ENCODE results near the gene ESPL1. TPM values are rescaled to one million over a fixed set of nuclear protein-coding genes. Genes with fewer than 3 reads are reported as not detected.

Gene ESPL1
- under 1 TPM; 0.27 to 0.81 TPM for total RNA-seq
- not detected for polyA plus RNA-seq
- total RNA-seq: 2.1 to 69.0 (median 3.8) reads per million in 6 experiments

DNA sequence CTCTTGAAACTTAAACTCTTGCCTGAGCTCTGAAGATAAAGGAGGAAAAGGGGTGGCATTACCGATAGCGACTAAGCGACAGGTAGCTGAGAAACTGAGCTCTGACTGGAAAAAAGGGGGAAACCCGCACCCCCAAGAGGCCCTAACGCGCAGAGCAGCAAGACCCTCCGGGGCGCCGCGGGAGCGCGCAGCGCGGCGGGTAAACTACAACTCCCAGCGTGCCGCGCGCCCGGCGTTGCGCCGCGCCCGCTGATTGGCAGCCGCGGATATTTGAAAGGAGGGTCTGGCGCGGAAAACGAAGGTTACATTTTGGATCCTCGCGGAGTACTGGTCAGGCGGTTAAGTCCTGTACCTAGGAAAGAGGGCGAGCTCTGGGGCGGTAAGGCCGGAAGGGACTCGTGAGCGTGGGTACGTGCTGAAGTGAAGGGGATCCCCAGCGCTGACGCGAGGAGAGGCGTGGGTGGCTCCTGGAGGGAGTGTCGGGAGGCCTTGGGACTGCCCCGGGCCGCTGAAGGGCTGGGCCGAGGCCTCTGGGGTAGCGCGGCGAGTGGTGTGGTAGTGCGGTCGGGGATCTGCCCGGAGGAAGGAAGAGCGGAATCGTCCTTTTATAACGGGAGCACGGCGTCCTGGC lies at the start of gene ESPL1:
TSS of gene ESPL1 (plus strand) at position 301 of the 631 bp plus-strand sequence. CDS start 468 bp downstream, outside the sequence.
- Mint-ChIP-seq H3K27ac (peak within 1 kb of the TSS; percentile 88 to 96 (median 94)), H3K9me3 (no peaks in the 10 kb centered on the region), H3K36me3 (no peaks in the 10 kb centered on the region), H3K4me3 (peak within 1 kb of the TSS; percentile 92 to 100 (median 96)), H3K4me1 (peaks cover 12 to 22% (median 20%) of the 10 kb centered on the region in 4 donors), H3K27me3 (peaks cover 0 to 4% (median 0%) of the 10 kb centered on the region in 5 donors)
- ATAC-seq (peak; percentile 90 to 95), DNase-seq (peak; percentile 77 to 91 (median 85))
- POLR2A ChIA-PET: interaction anchor here (0.8 to 6.0 kb wide), 16 partner anchors 9 to 112 kb away, joined by 3 to 53 read pairs (median 6); partner anchors contain the start of genes AAAS, CSAD, ITGB7 and MYG1

DNA sequence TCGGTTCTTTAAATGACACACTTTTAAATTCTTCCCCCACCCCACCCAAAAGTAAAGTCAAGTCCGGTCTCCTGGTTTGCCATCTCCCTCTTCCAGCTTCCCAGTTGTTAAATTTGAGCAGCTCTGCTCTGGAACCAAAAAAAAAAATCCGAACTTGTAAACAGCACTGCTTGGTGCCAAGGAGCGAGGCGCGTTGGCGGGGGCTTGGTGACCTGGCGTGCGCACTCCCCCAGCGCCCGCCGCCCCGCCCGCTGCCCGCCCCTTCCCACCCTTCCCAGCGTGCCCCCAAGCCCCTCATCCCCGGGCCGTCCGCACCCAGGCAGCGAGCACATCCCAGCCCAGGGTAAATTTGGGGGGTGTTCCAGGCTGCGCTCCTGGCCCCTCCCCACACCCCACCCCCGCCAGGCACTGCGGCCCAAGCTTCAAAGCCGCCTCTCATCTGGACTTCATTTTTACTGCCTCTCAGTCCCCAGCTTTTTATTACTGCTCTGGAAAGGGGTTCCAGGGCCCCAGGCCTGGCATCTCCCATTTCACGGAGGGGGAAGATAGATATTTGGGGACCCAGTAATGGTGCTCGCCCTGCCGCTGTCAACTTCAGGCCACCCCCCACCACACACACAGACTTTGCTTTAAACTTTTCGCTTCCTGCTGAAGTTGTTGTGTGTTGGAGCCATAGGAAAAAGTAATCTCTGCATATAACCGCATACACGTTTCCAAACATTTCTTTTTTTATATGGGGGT lies 49.4 kb upstream of the ESPL1 start:
- H3K4me1 Mint-ChIP-seq: peaks cover 58 to 80% (median 75%) of the 10 kb centered on the region in 4 donors
- peak in 2 of 10 donors; percentile 39 to 62 for DNase-seq
- ATAC-seq: peak in 1 of 2 donors; percentile 3
- peaks cover 0 to 23% (median 0%) of the 10 kb centered on the region in 3 donors for H3K36me3 Mint-ChIP-seq
- no peaks in the 10 kb centered on the region for H3K9me3 Mint-ChIP-seq
- H3K4me3 Mint-ChIP-seq: peak overlapping the region; percentile 95 to 100 (median 98)
- POLR2A ChIA-PET: interaction anchor here (0.5 to 6.6 kb wide), 25 partner anchors 9 to 165 kb away, joined by 3 to 94 read pairs (median 10); partner anchors contain the start of genes AAAS, CSAD, ESPL1 and ITGB7
- no peaks in the 10 kb centered on the region for H3K27me3 Mint-ChIP-seq
- peak overlapping the region; percentile 91 to 97 (median 94) for H3K27ac Mint-ChIP-seq

DNA sequence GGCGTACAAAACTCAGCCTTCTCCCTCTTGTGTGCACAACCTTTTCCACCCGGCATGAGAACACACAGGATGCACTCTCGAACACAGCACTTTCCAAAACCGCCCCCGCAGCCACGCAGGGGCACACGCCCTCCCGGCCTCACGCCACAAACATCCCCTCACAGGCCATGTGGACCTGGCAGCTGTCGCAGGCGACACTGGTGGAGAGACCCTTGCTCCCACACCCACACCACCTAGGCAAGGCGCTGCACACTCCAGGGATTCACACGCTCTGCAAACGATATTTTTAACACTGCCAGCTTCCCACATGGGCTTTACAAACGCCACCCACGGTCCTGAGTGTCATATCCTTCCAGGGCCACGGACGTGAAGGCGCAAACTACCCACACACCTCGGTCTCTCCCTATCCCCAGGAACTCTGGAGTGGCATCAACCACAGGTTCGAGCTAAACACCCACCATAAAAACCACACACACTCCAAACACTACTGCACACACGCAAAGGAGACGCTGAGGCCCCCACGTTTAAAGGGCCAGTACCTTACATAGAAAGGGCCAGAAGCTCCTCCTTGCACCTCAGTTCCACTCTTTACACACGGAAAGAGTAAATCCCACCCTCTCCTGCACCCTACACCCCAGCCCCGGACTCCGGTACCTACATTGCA lies 48.7 kb upstream of the ESPL1 start:
- POLR2A ChIA-PET: interaction anchor here (0.6 to 6.6 kb wide), 30 partner anchors 9 to 282 kb away, joined by 3 to 94 read pairs (median 7); partner anchors contain the start of genes AAAS, CSAD, ESPL1 and ITGB7
- H3K4me3 Mint-ChIP-seq: peak overlapping the region; percentile 95 to 100 (median 98)
- H3K4me1 Mint-ChIP-seq: peaks cover 57 to 80% (median 75%) of the 10 kb centered on the region in 4 donors
- no peaks in the 10 kb centered on the region for H3K27me3 Mint-ChIP-seq
- peak overlapping the region; percentile 91 to 97 (median 94) for H3K27ac Mint-ChIP-seq
- H3K9me3 Mint-ChIP-seq: no peaks in the 10 kb centered on the region
- H3K36me3 Mint-ChIP-seq: peaks cover 0 to 16% (median 0%) of the 10 kb centered on the region in 3 donors
- peak in 7 of 10 donors; percentile 36 to 72 (median 53) for DNase-seq
- peak; percentile 19 to 31 for ATAC-seq

DNA sequence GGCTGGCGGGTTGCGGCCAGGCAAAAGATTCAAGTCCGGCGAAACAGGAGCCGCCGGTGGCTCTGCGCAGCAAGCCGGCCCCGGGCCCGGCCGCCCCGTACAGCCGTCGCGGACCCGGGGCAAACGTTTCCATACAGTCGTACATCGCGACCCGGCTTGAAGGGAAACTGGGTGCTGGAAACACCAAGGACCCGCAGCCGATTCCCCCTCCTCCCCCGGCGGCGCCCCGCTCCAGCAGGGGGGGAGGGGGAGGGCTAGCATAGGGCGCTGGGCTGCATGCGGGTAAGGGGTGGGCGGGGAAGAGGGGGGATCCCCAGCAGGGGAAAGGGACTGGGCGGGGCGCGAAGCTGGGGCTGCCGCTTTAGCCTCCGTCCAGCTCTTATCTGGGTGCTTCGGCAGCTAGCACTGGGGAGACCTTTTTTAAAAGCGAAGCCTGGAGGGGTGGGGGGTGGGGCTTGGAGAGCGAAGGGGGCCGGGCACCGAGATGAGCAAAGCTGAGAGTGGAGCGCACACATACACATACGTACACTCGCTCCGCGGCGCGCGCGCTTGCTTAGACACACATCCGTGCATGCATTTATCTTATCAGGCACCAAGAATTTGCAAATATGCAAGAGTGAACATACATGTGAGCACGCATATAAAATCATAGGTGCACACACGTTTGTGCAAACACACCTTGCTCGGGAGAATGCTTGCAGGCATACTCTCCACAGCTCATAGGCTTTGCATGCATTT lies 48.0 kb upstream of the ESPL1 start:
- ATAC-seq: peak; percentile 57 to 71
- POLR2A ChIA-PET: interaction anchor here (0.6 to 6.6 kb wide), 30 partner anchors 8 to 1890 kb away, joined by 3 to 94 read pairs (median 7); partner anchors contain the start of genes AAAS, CSAD, ESPL1 and ITGB7

DNA sequence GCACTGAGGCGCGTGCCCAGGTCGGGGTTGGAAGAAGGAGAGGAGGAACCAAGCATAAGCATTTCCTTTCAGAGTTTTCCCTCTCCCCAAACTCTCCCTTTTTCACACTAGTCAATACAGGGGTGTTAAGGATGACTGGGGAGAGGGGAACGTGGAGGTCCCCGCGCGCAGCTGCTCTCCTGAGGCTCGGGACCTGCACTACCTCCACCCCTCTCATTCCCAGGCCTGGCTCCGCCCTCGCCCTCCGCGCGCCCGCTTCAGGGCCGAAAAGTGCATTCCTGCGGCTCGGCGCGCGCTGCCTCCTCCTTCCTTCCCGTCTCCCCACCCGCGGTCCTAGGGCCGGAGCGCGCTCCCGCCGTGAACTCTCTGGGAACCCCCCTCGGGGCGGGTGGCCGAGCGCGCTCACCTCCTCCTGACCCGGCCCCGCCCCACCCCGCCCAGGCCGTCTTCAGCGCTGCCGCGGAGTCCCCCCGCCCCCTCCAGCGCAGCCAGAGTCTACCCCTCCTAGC lies 47.4 kb upstream of the ESPL1 start:
- Mint-ChIP-seq H3K4me1 (peaks cover 62 to 80% (median 77%) of the 10 kb centered on the region in 4 donors), H3K27ac (peak overlapping the region; percentile 91 to 98 (median 94)), H3K4me3 (peak overlapping the region; percentile 91 to 100 (median 98)), H3K9me3 (no peaks in the 10 kb centered on the region), H3K36me3 (peaks cover 0 to 5% (median 0%) of the 10 kb centered on the region in 3 donors), H3K27me3 (no peaks in the 10 kb centered on the region)
- DNase-seq (peak; percentile 57 to 85 (median 68)), ATAC-seq (peak; percentile 59 to 63)
- POLR2A ChIA-PET: interaction anchor here (0.6 to 6.6 kb wide), 24 partner anchors 11 to 1891 kb away, joined by 3 to 94 read pairs (median 10); partner anchors contain the start of genes AAAS, CSAD, ESPL1 and ITGB7

More for the DNA sequence above, 48.0 kb upstream of the ESPL1 start:
- Mint-ChIP-seq H3K4me3 (peak overlapping the region; percentile 95 to 100 (median 98)), H3K27me3 (no peaks in the 10 kb centered on the region), H3K36me3 (peaks cover 0 to 9% (median 0%) of the 10 kb centered on the region in 3 donors), H3K4me1 (peaks cover 60 to 80% (median 77%) of the 10 kb centered on the region in 4 donors), H3K27ac (peak overlapping the region; percentile 91 to 98 (median 95)), H3K9me3 (no peaks in the 10 kb centered on the region)
- peak; percentile 62 to 92 (median 74) for DNase-seq

DNA sequence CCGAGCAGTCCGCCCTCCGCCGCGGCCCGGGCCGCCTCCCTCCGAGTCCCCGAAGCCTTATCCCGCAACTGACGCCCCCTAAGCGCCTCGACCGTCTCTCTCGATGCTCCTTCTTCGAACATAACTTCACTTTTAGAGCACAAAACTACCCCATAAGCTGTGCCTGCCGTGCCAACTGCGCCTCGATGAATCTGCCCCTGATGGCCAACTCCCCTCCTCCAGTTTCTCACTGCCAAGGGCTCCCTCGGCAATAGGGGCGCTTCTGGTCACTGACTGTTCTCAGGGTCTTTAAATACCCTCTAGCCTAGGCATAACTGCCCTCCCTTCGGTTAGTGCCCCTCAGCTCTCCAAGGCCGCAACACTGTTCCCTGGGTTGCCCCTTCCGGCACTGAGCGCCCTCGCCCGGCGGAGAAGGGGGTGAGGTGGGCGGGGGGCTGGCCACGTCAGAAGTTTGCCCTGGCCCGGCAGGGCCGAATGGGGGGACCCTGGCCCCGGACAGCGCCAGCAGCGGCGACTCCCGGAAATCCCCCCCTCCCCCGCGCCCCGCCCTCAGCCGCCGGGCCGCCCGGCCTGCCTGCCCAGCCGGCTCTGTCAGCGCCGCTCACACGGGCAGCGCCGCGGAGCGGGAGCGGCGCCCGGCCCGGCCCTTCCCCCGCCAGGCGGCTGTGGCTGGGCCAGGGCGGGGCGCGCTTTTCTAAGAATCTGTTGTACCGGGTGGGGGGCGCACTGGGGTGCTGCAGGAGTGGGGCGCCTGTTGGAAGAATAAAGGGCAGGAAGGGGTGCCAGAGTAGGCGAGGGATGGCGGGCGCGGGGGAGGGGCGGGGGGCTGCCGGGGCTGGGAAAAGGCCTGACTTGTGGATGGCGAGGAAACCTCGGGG lies 46.7 kb upstream of the ESPL1 start:
- POLR2A ChIA-PET: interaction anchor here (0.6 to 6.6 kb wide), 15 partner anchors 11 to 158 kb away, joined by 3 to 94 read pairs (median 15); partner anchors contain the start of genes AAAS, ESPL1, ITGB7 and MYG1
- Mint-ChIP-seq H3K4me3 (peak overlapping the region; percentile 91 to 100 (median 98)), H3K36me3 (no peaks in the 10 kb centered on the region), H3K4me1 (peaks cover 56 to 77% (median 74%) of the 10 kb centered on the region in 4 donors), H3K27ac (peak overlapping the region; percentile 91 to 98 (median 94)), H3K27me3 (no peaks in the 10 kb centered on the region), H3K9me3 (no peaks in the 10 kb centered on the region)
- DNase-seq (peak in 6 of 10 donors; percentile 43 to 71 (median 56)), ATAC-seq (peak; percentile 4 to 19)

DNA sequence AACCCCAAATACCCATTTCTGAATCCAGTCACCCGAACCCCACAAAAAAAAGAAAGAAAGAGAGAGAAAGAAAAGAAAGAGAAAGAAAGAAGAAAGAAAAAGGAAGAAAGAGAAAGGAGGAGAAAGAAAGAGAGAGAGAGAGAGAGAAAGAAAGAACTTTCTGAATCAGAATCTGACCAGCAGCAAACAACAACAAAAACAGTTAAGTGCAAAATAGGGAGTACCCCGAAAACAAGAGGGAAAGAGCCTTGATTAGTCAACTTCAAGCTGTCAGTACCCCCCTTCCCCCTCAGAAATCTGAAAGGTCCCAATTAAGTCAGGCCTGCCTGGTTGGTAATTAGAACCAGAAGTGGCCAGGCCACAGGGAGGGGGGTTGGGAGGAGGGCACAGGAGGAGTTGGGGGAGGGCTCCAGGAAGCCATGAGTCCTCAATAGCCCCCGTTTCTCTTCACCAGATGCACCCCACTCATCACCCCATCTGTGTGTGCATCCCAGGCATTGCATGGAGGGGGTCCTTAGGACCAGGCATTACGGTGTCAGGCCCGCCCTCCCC lies 45.9 kb upstream of the ESPL1 start:
- peaks cover 0 to 3% (median 0%) of the 10 kb centered on the region in 3 donors for H3K36me3 Mint-ChIP-seq
- POLR2A ChIA-PET: interaction anchor here (1.4 to 1.8 kb wide), 4 partner anchors 9 to 99 kb away, joined by 4 to 8 read pairs (median 6); partner anchors contain the start of gene AAAS

DNA sequence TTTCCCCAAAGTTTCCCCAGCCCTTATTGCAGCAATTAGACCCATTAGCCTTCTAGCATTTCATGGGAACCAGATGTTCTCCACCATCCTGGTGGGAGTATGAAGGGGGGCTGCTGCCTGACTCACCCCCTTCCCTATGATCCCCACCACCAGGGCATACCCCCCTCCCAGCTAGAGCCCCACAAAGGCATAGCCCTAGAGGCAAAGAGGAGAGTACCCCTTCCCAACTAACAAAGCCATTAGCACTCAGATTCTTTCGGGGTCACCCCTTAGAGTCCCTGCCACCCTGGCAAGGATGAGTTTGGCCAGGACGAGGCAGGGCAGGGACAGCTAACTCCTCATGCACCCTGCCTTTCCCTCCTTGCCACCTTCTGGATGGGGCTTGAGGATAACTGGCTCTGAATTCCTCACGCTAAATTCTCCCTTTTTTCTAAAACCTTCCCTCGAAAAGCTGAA lies 45.3 kb upstream of the ESPL1 start:
- Mint-ChIP-seq H3K36me3 (peaks cover 0 to 3% (median 0%) of the 10 kb centered on the region in 3 donors), H3K27ac (peak overlapping the region; percentile 75 to 91 (median 87)), H3K27me3 (no peaks in the 10 kb centered on the region), H3K9me3 (no peaks in the 10 kb centered on the region), H3K4me1 (peaks cover 51 to 72% (median 67%) of the 10 kb centered on the region in 4 donors), H3K4me3 (peak overlapping the region; percentile 73 to 98 (median 80))
- POLR2A ChIA-PET: interaction anchor here (0.9 to 1.8 kb wide), 10 partner anchors 8 to 98 kb away, joined by 3 to 10 read pairs (median 5); partner anchors contain the start of gene AAAS
- ATAC-seq (no peak), DNase-seq (peak in 1 of 10 donors; percentile 32)

More for the DNA sequence above, 45.9 kb upstream of the ESPL1 start:
- Mint-ChIP-seq H3K27me3 (no peaks in the 10 kb centered on the region), H3K27ac (peak overlapping the region; percentile 75 to 91 (median 88)), H3K4me1 (peaks cover 54 to 76% (median 72%) of the 10 kb centered on the region in 4 donors), H3K9me3 (no peaks in the 10 kb centered on the region), H3K4me3 (peak overlapping the region; percentile 73 to 98 (median 80))
- ATAC-seq (no peak), DNase-seq (peak in 1 of 10 donors; percentile 37)

DNA sequence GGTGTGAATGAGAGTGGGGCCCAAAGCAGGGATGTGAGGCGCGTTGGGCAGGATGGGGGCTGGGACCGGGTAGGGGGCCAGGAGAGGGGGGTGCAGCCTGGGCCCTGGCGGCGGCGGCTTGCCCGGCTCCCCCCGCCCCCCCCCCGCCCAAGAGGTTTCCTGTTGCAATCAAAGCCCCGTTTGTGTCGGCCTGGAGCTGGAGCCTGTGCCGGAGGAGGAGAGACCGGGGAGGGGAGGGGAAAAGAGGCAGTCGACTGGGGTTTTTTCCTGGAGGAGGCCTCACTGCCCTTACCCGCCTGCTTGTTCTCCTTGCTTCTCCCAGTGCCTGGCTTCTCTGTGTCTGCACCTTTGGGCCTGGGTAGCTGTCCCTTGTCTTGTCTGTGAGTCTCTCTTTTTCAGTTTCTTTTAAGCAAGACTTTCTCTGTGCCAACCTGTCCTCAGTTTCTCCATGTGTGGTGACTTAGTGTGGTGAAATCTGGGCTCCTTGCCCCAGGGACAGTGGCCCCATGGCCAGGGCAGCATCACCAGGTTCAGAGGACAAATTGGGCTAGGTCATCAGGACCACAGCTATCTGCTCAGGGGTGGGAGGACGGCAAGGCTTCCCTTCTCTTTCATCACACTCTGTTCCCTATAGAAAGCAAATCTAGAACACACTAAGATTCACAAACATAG lies 44.6 kb upstream of the ESPL1 start:
- H3K27ac Mint-ChIP-seq: peak overlapping the region; percentile 81 to 93 (median 88)
- H3K36me3 Mint-ChIP-seq: peaks cover 0 to 3% (median 0%) of the 10 kb centered on the region in 3 donors
- DNase-seq: peak in 6 of 10 donors; percentile 34 to 72 (median 43)
- no peaks in the 10 kb centered on the region for H3K27me3 Mint-ChIP-seq
- H3K9me3 Mint-ChIP-seq: no peaks in the 10 kb centered on the region
- peaks cover 48 to 69% (median 63%) of the 10 kb centered on the region in 4 donors for H3K4me1 Mint-ChIP-seq
- ATAC-seq: no peak
- POLR2A ChIA-PET: interaction anchor here (0.8 to 1.8 kb wide), 12 partner anchors 8 to 98 kb away, joined by 3 to 10 read pairs (median 5); partner anchors contain the start of genes AAAS and ITGB7
- H3K4me3 Mint-ChIP-seq: peak overlapping the region; percentile 70 to 98 (median 80)

Data from naive thymus-derived CD8-positive, alpha-beta T cell (primary cell).